Esophagus muscularis mucosa (tissue), 4 donors: ENCODE data around the gene BNC2. TPM values are rescaled to one million over a fixed set of nuclear protein-coding genes. Genes with fewer than 3 reads are reported as not detected.

Source experiments
- DNase-seq: peaks from one replicate; pipeline ENCODE4 v3.0.0-alpha.2; 2017; ENCODE audit errors: extremely low spot score
- H3K27ac ChIP-seq, 4 donors: fragments of 200-600 bp; sonication (generic); replicated peaks in 1 of 4; 1 replicate in 3 of 4; 2 replicates in 1 of 4; pipeline ENCODE4 v1.5.1; 2016 to 2019; ENCODE audit warnings: mild to moderate bottlenecking in 1 of 4
- H3K27me3 ChIP-seq, 4 donors: fragments of 200-600 bp; sonication (generic); one replicate each; pipeline versions ENCODE4 v1.5.1 to v1.6.0; 2016 to 2019
- H3K36me3 ChIP-seq, 4 donors: fragments of 200-600 bp; sonication (generic); one replicate each; pipeline ENCODE4 v1.5.1; 2016 to 2019
- H3K4me1 ChIP-seq, 4 donors: fragments of 200-600 bp; sonication (generic); one replicate each; pipeline ENCODE4 v1.5.1; 2016 to 2019
- H3K4me3 ChIP-seq, 4 donors: fragments of 200-600 bp; sonication (generic); 1 replicate in 2 of 4; 2 replicates in 2 of 4; pipeline ENCODE4 v1.5.1; 2016 to 2019; ENCODE audit warnings: mild to moderate bottlenecking in 4 of 4, moderate library complexity in 1 of 4
- H3K9me3 ChIP-seq, 4 donors: fragments of 200-600 bp; sonication (generic); 1 replicate in 3 of 4; 2 replicates in 1 of 4; pipeline ENCODE4 v1.5.1; 2016 to 2019
- CTCF ChIP-seq, 3 experiments: fragments of 200-600 bp in 2 of 3; fragments of 450-650 bp in 1 of 3; sonication (generic) in 2 of 3; IDR thresholded peaks; one replicate each; pipeline ENCODE4 v1.5.1; 2017 to 2019; ENCODE audit warnings: antibody characterized with exemption in 3 of 3, mild to moderate bottlenecking in 2 of 3, moderate library complexity in 1 of 3
- EP300 ChIP-seq: sonication (generic); formaldehyde crosslinking; IDR thresholded peaks from one replicate; pipeline ENCODE4 v1.6.1; 2017; ENCODE audit warnings: antibody characterized with exemption
- POLR2A ChIP-seq: fragments of 450-650 bp; IDR thresholded peaks from one replicate; pipeline ENCODE4 v1.6.1; 2017; ENCODE audit warnings: antibody characterized with exemption, moderate library complexity, mild to moderate bottlenecking, low read depth
- POLR2AphosphoS5 ChIP-seq, 2 donors: sonication (generic); formaldehyde crosslinking; IDR thresholded peaks; one replicate each; pipeline ENCODE4 v1.6.1; 2017; ENCODE audit warnings: antibody characterized with exemption in 2 of 2
- WGBS: methylation state at CpG from one replicate; pipeline ENCODE4 v1.1.5; 2018; 5-methylcytosine and 5-hydroxymethylcytosine counted together
- intact Hi-C: fragments of 100-400 bp; cut with DNase I; formaldehyde crosslinking; loops from one replicate; pipeline ENCODE4 v1.15.1; 2023
- total RNA-seq, 4 donors: library from RNA; depleted of rRNA; stranded (reverse); fragments of >200 nt; gene quantifications; one replicate each; pipeline versions ENCODE4 v1.1.0 to v1.2.1, GENCODE V29; 2016

Gene BNC2
- total RNA-seq, 4 donors from 2014 or later: 95.3 to 138 (median 123) TPM

- TF ChIP-seq CTCF (IDR thresholded peaks at IDR 0.05) (no peak), POLR2A (no peak)
- Histone ChIP-seq H3K9me3 (no peaks in the 10 kb centered on the region), H3K27me3 (no peaks in the 10 kb centered on the region), H3K4me3 (peak overlapping the region; percentile 3 to 67 (median 61)), H3K36me3 (no peaks in the 10 kb centered on the region), H3K27ac (peak overlapping the region; percentile 87 to 96 (median 93)), H3K4me1 (peaks cover 3 to 80% (median 63%) of the 10 kb centered on the region in 4 donors)
- intact Hi-C loops: loop anchor here (5.0 to 10.0 kb wide), 2 partner anchors 141 to 531 kb away; no protein-coding TSS in a partner anchor
- DNase-seq: no peak
- WGBS: 62% methylated on average over 7 of the region's 7 CpGs
Measured at GRCh38 chr9:16726029-16726428, 144.4 kb downstream of the BNC2 start.

GRCh38 chr9:16725066-16725465 lies 145.4 kb downstream of the BNC2 start:
- Histone ChIP-seq H3K27me3 (no peaks in the 10 kb centered on the region), H3K36me3 (no peaks in the 10 kb centered on the region), H3K27ac (peak overlapping the region in 1 of 4 donors; percentile 96), H3K4me1 (peaks cover 3 to 80% (median 61%) of the 10 kb centered on the region in 4 donors), H3K4me3 (no peak overlapping the region), H3K9me3 (no peaks in the 10 kb centered on the region)
- DNase-seq: no peak
- intact Hi-C loops: loop anchor here (5.0 to 10.0 kb wide), 2 partner anchors 142 to 530 kb away; no protein-coding TSS in a partner anchor
- TF ChIP-seq EP300 (no peak), CTCF (IDR thresholded peaks at IDR 0.05) (no peak), POLR2A (no peak), POLR2AphosphoS5 (IDR thresholded peaks at IDR 0.05) (no peak)
- WGBS: 74% methylated on average over 3 of the region's 3 CpGs

GRCh38 chr9:16721972-16722371 lies 148.5 kb downstream of the BNC2 start:
- Histone ChIP-seq H3K27ac (peak overlapping the region; percentile 45 to 52 (median 48)), H3K9me3 (no peaks in the 10 kb centered on the region), H3K36me3 (no peaks in the 10 kb centered on the region), H3K27me3 (no peaks in the 10 kb centered on the region), H3K4me1 (peaks cover 0 to 82% (median 57%) of the 10 kb centered on the region in 4 donors), H3K4me3 (peak overlapping the region in 1 of 4 donors; percentile 16)
- intact Hi-C loops: loop anchor here (10.0 kb wide), 1 partner anchor 527 kb away; no protein-coding TSS in a partner anchor
- peak; percentile 64 to 72 for TF ChIP-seq POLR2AphosphoS5 (IDR thresholded peaks at IDR 0.05)
- TF ChIP-seq CTCF (IDR thresholded peaks at IDR 0.05): no peak
- DNase-seq: no peak
- WGBS: 49% methylated on average over 6 of the region's 6 CpGs

GRCh38 chr9:16720386-16720785 lies 150.1 kb downstream of the BNC2 start:
- peaks cover 0 to 75% (median 57%) of the 10 kb centered on the region in 4 donors for H3K4me1 ChIP-seq

More at GRCh38 chr9:16720386-16720785, 150.1 kb downstream of the BNC2 start:
- Histone ChIP-seq H3K27me3 (no peaks in the 10 kb centered on the region), H3K9me3 (no peaks in the 10 kb centered on the region), H3K36me3 (no peaks in the 10 kb centered on the region), H3K4me3 (no peak overlapping the region), H3K27ac (peak overlapping the region in 1 of 4 donors; percentile 47)
- intact Hi-C loops: loop anchor here (10.0 kb wide), 1 partner anchor 526 kb away; no protein-coding TSS in a partner anchor
- no peak for DNase-seq
- TF ChIP-seq EP300 (no peak), CTCF (IDR thresholded peaks at IDR 0.05) (no peak), POLR2A (no peak), POLR2AphosphoS5 (IDR thresholded peaks at IDR 0.05) (no peak)
- 79% methylated on average over 3 of the region's 3 CpGs for WGBS
